SU-DHL-6 (cell line): ENCODE measurements around the gene ELAVL1.

Source experiments
- H2AFZ ChIP-seq: fragments of 200-600 bp; sonication (generic); 2 replicates; pipeline ENCODE4 v1.6.1; 2014; ENCODE audit warnings: low read depth, mild to moderate bottlenecking, moderate library complexity, mixed read lengths, antibody characterized with exemption, low read length; ENCODE audit not compliant: severe bottlenecking
- H3F3A ChIP-seq: fragments of 200-600 bp; shearing (Covaris generic); 2 replicates; pipeline ENCODE4 v1.6.0; 2016; ENCODE audit warnings: antibody characterized with exemption, mild to moderate bottlenecking; ENCODE audit not compliant: insufficient read depth
- H3K27ac ChIP-seq: fragments of 200-600 bp; sonication (generic); 2 replicates; pipeline ENCODE4 v1.5.1; 2016; ENCODE audit warnings: low read depth, mild to moderate bottlenecking, low read length, moderate library complexity, mixed read lengths
- H3K27me3 ChIP-seq: fragments of 200-600 bp; sonication (generic), shearing (Covaris generic); 2 replicates; pipeline ENCODE4 v1.6.0; 2014; ENCODE audit warnings: mild to moderate bottlenecking, low read length
- H3K36me3 ChIP-seq: fragments of 200-600 bp; sonication (generic); 2 replicates; pipeline ENCODE4 v1.6.1; 2014; ENCODE audit warnings: mild to moderate bottlenecking, low read length, mixed read lengths
- H3K4me2 ChIP-seq: fragments of 300-600, 200-600 bp; shearing (Covaris generic), sonication (generic); 2 replicates; pipeline ENCODE4 v1.6.0; 2014; ENCODE audit warnings: low read length, low read depth, mild to moderate bottlenecking; ENCODE audit not compliant: poor library complexity, severe bottlenecking
- H3K4me3 ChIP-seq: fragments of 200-600 bp; sonication (generic); 2 replicates; pipeline ENCODE4 v1.5.1; 2014; ENCODE audit warnings: antibody characterized with exemption, low read length, mild to moderate bottlenecking, mixed read lengths; ENCODE audit not compliant: insufficient read depth, poor library complexity, severe bottlenecking
- H3K79me2 ChIP-seq: fragments of 200-600 bp; sonication (generic); 2 replicates; pipeline ENCODE4 v1.6.1; 2014; ENCODE audit warnings: mild to moderate bottlenecking, low read length, moderate library complexity; ENCODE audit not compliant: insufficient read depth
- H3K9ac ChIP-seq: fragments of 200-600 bp; sonication (generic); 2 replicates; pipeline ENCODE4 v1.7.0; 2014; ENCODE audit warnings: mild to moderate bottlenecking, low read length
- H3K9me2 ChIP-seq: fragments of 200-600 bp; sonication (generic); replicated peaks from 2 replicates; pipeline ENCODE4 v1.6.1; 2014; ENCODE audit warnings: low read length; ENCODE audit not compliant: insufficient read depth
- H3K9me3 ChIP-seq: fragments of 200-600 bp; sonication (generic); 2 replicates; pipeline ENCODE4 v1.6.1; 2014; ENCODE audit warnings: low read length, mixed read lengths; ENCODE audit not compliant: insufficient read depth
- H4K20me1 ChIP-seq: fragments of 200-600 bp; sonication (generic); 2 replicates; pipeline ENCODE4 v1.6.1; 2014; ENCODE audit warnings: low read depth, mild to moderate bottlenecking, antibody characterized with exemption, low read length, moderate library complexity, mixed read lengths
- EZH2phosphoT487 ChIP-seq: fragments of 200-600 bp; sonication (generic), shearing (Covaris generic); conservative IDR thresholded peaks from 2 replicates; pipeline ENCODE4 v1.6.1; 2018; ENCODE audit warnings: mild to moderate bottlenecking, antibody characterized with exemption, low read length, moderate library complexity, mixed read lengths
- TF ChIP-seq, protein P1 (sequence below): fragments of 200-600 bp; sonication (generic); IDR thresholded peaks from one replicate; pipeline ENCODE4 v1.5.1; 2017; ENCODE audit warnings: antibody characterized with exemption, mild to moderate bottlenecking, low read length, moderate library complexity; ENCODE audit not compliant: insufficient read depth, poor library complexity, severe bottlenecking

The ELAVL1 gene

DNA sequence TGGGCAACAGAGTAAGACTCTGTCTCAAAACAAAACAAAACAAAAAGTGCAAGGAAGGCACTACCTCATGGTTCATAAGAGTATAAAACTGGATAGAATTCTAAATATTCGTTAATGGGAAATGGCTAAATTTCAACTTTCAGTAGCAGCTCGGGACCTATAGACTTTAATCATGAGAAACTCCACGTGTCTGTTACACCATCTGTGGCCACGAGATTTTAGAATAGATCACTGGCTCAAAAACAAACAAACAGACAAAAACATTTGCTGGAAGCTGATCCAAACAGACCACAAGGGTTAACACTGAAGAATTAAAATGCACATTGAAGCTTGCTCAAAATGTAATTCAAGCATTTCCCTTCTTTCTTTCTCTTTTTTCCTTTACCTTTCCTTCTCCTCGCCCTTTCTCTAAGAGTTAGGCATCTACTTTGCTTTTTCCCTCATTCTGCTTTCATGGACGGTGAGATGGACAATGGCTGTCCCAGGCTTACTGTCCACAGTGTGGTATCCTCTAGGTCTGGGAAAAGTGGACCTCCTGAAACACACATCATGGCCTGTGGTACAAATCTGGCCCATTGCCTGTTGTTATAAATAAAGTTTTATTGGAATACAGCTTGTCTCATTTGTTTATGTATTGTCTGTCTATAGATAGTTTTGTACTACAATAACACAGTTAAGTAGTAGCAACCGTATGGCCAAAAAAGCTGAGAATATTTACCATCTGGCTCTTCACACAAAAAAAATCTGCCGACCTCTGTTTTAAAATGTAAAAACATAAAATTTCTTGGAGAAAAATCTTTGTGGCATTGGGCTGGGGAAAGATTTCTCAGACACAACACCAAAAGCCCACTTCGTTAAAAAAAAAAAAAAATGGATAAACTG is 10.3 kb downstream of the ELAVL1 start:
- H4K20me1 ChIP-seq = peaks cover 45% of the 10 kb centered on the region
- H3K9ac ChIP-seq = no peak overlapping the region
- no peaks in the 10 kb centered on the region for H3K27me3 ChIP-seq
- H3K9me2 ChIP-seq = no peaks in the 10 kb centered on the region
- no peaks in the 10 kb centered on the region for H3K9me3 ChIP-seq
- no peak overlapping the region for H2AFZ ChIP-seq
- no peak overlapping the region for H3K4me2 ChIP-seq
- TF ChIP-seq EZH2phosphoT487 = no peak
- TF ChIP-seq, protein P1, sequence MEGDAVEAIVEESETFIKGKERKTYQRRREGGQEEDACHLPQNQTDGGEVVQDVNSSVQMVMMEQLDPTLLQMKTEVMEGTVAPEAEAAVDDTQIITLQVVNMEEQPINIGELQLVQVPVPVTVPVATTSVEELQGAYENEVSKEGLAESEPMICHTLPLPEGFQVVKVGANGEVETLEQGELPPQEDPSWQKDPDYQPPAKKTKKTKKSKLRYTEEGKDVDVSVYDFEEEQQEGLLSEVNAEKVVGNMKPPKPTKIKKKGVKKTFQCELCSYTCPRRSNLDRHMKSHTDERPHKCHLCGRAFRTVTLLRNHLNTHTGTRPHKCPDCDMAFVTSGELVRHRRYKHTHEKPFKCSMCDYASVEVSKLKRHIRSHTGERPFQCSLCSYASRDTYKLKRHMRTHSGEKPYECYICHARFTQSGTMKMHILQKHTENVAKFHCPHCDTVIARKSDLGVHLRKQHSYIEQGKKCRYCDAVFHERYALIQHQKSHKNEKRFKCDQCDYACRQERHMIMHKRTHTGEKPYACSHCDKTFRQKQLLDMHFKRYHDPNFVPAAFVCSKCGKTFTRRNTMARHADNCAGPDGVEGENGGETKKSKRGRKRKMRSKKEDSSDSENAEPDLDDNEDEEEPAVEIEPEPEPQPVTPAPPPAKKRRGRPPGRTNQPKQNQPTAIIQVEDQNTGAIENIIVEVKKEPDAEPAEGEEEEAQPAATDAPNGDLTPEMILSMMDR = no peak
- no peaks in the 10 kb centered on the region for H3F3A ChIP-seq
- no peak overlapping the region for H3K4me3 ChIP-seq
- H3K79me2 ChIP-seq = peaks cover 83% of the 10 kb centered on the region
- peaks cover 6% of the 10 kb centered on the region; the same call in 1 of the 2 replicates for H3K36me3 ChIP-seq
- H3K27ac ChIP-seq = no peak overlapping the region

DNA sequence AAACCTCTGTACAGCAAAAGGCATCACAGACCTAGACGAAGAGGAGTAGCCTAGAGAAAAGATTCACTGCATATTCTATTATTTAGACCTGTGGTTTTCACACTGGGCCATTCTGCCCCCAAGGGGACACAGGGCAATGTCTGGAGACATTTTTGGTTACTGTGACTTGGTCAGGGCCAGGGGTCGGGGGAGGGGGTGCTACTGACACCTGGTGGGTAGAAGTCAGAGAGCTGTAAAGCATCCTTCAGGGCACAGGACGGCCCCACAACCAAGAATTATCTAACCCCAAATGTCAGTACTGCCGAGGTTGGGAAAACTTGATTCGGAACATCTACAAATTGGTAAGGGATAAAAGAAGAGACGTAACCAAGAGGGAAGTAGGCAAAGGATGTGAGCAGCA is 11.3 kb downstream of the ELAVL1 start:
- Histone ChIP-seq H3K9ac (no peak overlapping the region), H3K27me3 (no peaks in the 10 kb centered on the region), H3F3A (no peaks in the 10 kb centered on the region), H3K4me2 (no peak overlapping the region), H3K27ac (no peak overlapping the region), H3K36me3 (0 out of 2 replicates have a peak, but pooled peaks cover 3% of the 10 kb centered on the region), H3K9me2 (no peaks in the 10 kb centered on the region), H3K79me2 (peaks cover 79% of the 10 kb centered on the region), H4K20me1 (peaks cover 43% of the 10 kb centered on the region), H2AFZ (no peak overlapping the region), H3K9me3 (no peaks in the 10 kb centered on the region), H3K4me3 (no peak overlapping the region)
- TF ChIP-seq, protein P1 = no peak
- no peak for TF ChIP-seq EZH2phosphoT487

DNA sequence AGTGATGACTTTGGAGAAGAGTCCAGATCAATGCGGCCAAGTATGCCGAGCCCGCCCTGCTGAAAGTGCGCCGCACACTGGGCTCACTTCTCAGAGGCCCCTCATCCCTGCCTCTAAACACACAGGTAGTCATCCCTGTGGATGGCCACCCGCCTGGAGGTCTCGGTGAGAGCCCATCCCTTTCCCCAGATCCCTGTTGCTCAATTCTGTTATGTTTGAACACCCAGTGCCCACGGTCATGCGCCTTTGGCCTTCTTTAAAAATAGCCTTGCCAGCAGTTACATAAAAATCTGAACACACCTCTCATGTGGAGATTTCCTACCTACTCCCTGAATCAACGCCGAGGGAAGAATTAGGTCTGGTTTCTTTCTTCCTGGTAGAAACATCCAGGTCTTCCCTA is 11.9 kb downstream of the ELAVL1 start:
- H3K27ac ChIP-seq = no peak overlapping the region
- H3K4me3 ChIP-seq = no peak overlapping the region
- H3K27me3 ChIP-seq = no peaks in the 10 kb centered on the region
- H3K9me2 ChIP-seq = no peaks in the 10 kb centered on the region
- H2AFZ ChIP-seq = no peak overlapping the region
- H3K36me3 ChIP-seq = 0 out of 2 replicates have a peak, but pooled peaks cover 3% of the 10 kb centered on the region
- no peak for TF ChIP-seq EZH2phosphoT487
- TF ChIP-seq, protein P1 = no peak
- no peak overlapping the region for H3K9ac ChIP-seq
- no peaks in the 10 kb centered on the region for H3F3A ChIP-seq
- H3K79me2 ChIP-seq = peaks cover 78% of the 10 kb centered on the region
- no peaks in the 10 kb centered on the region for H3K9me3 ChIP-seq
- H3K4me2 ChIP-seq = no peak overlapping the region
- peaks cover 43% of the 10 kb centered on the region for H4K20me1 ChIP-seq
